ENCODE data around the gene NAA80.

DNA sequence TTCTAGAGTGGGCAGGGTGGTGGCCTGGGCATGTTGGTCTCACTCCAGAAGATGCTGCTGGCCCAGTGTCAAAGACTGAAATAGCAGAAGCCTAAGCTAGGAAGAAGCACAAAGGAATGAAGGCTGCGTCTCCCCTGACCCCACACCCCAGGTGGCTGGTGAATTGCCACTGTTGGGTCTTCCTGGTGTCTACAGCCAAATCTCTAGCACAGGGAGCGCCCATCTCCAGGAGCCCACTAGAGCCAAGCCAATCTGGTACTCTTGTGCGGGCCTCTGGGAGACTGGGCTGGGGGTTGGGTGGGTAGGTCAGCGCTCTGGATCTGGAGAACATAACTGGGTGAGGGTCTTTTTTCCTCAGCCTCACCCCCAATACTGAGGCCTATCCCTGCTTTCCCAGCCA, 27.9 kb upstream of the NAA80 start:
- TF ChIP-seq POLR2A (IDR thresholded peaks at IDR 0.05; ENCODE audit: insufficient read depth in 1 of 2, low read depth in 2 of 2, low read length in 2 of 2) = no peak
- no peak for TF ChIP-seq HMG20B (CRISPR knock-in tag; conservative IDR thresholded peaks at IDR 0.05)
- TF ChIP-seq SMC3 (IDR thresholded peaks at IDR 0.05; ENCODE audit: low read length) = no peak
- no peak for TF ChIP-seq ZSCAN30 (CRISPR knock-in tag; IDR thresholded peaks at IDR 0.05)
- TF ChIP-seq, protein P1, sequence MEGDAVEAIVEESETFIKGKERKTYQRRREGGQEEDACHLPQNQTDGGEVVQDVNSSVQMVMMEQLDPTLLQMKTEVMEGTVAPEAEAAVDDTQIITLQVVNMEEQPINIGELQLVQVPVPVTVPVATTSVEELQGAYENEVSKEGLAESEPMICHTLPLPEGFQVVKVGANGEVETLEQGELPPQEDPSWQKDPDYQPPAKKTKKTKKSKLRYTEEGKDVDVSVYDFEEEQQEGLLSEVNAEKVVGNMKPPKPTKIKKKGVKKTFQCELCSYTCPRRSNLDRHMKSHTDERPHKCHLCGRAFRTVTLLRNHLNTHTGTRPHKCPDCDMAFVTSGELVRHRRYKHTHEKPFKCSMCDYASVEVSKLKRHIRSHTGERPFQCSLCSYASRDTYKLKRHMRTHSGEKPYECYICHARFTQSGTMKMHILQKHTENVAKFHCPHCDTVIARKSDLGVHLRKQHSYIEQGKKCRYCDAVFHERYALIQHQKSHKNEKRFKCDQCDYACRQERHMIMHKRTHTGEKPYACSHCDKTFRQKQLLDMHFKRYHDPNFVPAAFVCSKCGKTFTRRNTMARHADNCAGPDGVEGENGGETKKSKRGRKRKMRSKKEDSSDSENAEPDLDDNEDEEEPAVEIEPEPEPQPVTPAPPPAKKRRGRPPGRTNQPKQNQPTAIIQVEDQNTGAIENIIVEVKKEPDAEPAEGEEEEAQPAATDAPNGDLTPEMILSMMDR (CRISPR knock-in tag; IDR thresholded peaks at IDR 0.05) = no peak
- TF ChIP-seq ZFY (CRISPR knock-in tag; IDR thresholded peaks at IDR 0.05) = no peak
- no peak for TF ChIP-seq RAD51 (IDR thresholded peaks at IDR 0.05; ENCODE audit: borderline replicate concordance)
- no peak for TF ChIP-seq BRD4 (CRISPR knock-in tag; IDR thresholded peaks at IDR 0.05)
- no peak for TF ChIP-seq ASH2L (IDR thresholded peaks at IDR 0.05; ENCODE audit: insufficient read length, low read depth, low read length)
- TF ChIP-seq, protein P2, sequence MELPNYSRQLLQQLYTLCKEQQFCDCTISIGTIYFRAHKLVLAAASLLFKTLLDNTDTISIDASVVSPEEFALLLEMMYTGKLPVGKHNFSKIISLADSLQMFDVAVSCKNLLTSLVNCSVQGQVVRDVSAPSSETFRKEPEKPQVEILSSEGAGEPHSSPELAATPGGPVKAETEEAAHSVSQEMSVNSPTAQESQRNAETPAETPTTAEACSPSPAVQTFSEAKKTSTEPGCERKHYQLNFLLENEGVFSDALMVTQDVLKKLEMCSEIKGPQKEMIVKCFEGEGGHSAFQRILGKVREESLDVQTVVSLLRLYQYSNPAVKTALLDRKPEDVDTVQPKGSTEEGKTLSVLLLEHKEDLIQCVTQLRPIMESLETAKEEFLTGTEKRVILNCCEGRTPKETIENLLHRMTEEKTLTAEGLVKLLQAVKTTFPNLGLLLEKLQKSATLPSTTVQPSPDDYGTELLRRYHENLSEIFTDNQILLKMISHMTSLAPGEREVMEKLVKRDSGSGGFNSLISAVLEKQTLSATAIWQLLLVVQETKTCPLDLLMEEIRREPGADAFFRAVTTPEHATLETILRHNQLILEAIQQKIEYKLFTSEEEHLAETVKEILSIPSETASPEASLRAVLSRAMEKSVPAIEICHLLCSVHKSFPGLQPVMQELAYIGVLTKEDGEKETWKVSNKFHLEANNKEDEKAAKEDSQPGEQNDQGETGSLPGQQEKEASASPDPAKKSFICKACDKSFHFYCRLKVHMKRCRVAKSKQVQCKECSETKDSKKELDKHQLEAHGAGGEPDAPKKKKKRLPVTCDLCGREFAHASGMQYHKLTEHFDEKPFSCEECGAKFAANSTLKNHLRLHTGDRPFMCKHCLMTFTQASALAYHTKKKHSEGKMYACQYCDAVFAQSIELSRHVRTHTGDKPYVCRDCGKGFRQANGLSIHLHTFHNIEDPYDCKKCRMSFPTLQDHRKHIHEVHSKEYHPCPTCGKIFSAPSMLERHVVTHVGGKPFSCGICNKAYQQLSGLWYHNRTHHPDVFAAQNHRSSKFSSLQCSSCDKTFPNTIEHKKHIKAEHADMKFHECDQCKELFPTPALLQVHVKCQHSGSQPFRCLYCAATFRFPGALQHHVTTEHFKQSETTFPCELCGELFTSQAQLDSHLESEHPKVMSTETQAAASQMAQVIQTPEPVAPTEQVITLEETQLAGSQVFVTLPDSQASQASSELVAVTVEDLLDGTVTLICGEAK (IDR thresholded peaks at IDR 0.05) = no peak
- TF ChIP-seq, protein P2 (CRISPR knock-in tag; IDR thresholded peaks at IDR 0.05) = no peak
- no peak for TF ChIP-seq PHF20 (CRISPR knock-in tag; IDR thresholded peaks at IDR 0.05)
- TF ChIP-seq ZNF619 (CRISPR knock-in tag; IDR thresholded peaks at IDR 0.05) = no peak
